GM23248 (cell line): ENCODE data around the gene THOC6. TPM values are rescaled to one million over a fixed set of nuclear protein-coding genes. Genes with fewer than 3 reads are reported as not detected.

Experiments
- DNase-seq: peaks from one replicate; pipeline ENCODE4 v3.0.0-alpha.2; 2015
- H2AFZ ChIP-seq: fragments of 200-600 bp; sonication (generic); 2 replicates; pipeline ENCODE4 v1.6.1; 2016; ENCODE audit warnings: antibody characterized with exemption
- H3F3A ChIP-seq: fragments of 200-600 bp; sonication (generic); 2 replicates; pipeline ENCODE4 v1.6.1; 2016; ENCODE audit warnings: mild to moderate bottlenecking, antibody characterized with exemption, mixed run types; ENCODE audit not compliant: insufficient read depth
- H3K27ac ChIP-seq: fragments of 200-600 bp; sonication (generic); 2 replicates; pipeline ENCODE4 v1.5.1; 2016; ENCODE audit warnings: mild to moderate bottlenecking
- H3K27me3 ChIP-seq: fragments of 200-600 bp; sonication (generic); replicated peaks from 2 replicates; pipeline ENCODE4 v1.6.1; 2016; ENCODE audit warnings: mild to moderate bottlenecking; ENCODE audit not compliant: insufficient read depth
- H3K36me3 ChIP-seq: fragments of 200-600 bp; sonication (generic); 2 replicates; pipeline ENCODE4 v1.6.1; 2016; ENCODE audit warnings: low read depth, mild to moderate bottlenecking
- H3K4me1 ChIP-seq: fragments of 200-600 bp; sonication (generic); 2 replicates; pipeline ENCODE4 v1.6.1; 2016; ENCODE audit warnings: mild to moderate bottlenecking; ENCODE audit not compliant: insufficient read depth
- H3K4me2 ChIP-seq: fragments of 200-600 bp; sonication (generic); one replicate; pipeline ENCODE4 v1.6.1; 2016; ENCODE audit warnings: mild to moderate bottlenecking; ENCODE audit not compliant: unreplicated experiment
- H3K4me3 ChIP-seq: fragments of 200-600 bp; sonication (generic); 2 replicates; pipeline ENCODE4 v1.5.1; 2016; ENCODE audit warnings: mild to moderate bottlenecking
- H3K79me2 ChIP-seq: fragments of 200-600 bp; sonication (generic); 2 replicates; pipeline ENCODE4 v1.6.1; 2016; ENCODE audit warnings: mild to moderate bottlenecking; ENCODE audit not compliant: insufficient read depth
- H3K9ac ChIP-seq: fragments of 200-600 bp; sonication (generic); 2 replicates; pipeline ENCODE4 v1.6.1; 2016; ENCODE audit warnings: mild to moderate bottlenecking
- H3K9me2 ChIP-seq: fragments of 200-600 bp; sonication (generic); 2 replicates; pipeline ENCODE4 v1.6.1; 2016; ENCODE audit warnings: mixed run types, mild to moderate bottlenecking, moderate library complexity; ENCODE audit not compliant: insufficient read depth
- H3K9me3 ChIP-seq: fragments of 200-600 bp; sonication (generic); one replicate; pipeline ENCODE4 v1.6.1; 2017; ENCODE audit warnings: low read depth
- H4K20me1 ChIP-seq: fragments of 200-600 bp; sonication (generic); 2 replicates; pipeline ENCODE4 v1.6.0; 2016; ENCODE audit not compliant: insufficient read depth
- EZH2 ChIP-seq: fragments of 200-600 bp; sonication (generic); IDR thresholded peaks from 2 replicates; pipeline ENCODE4 v1.6.1; 2018; ENCODE audit warnings: antibody characterized with exemption, mild to moderate bottlenecking; ENCODE audit not compliant: insufficient read depth, poor library complexity, severe bottlenecking
- EZH2phosphoT487 ChIP-seq: fragments of 200-600 bp; sonication (generic); IDR thresholded peaks from 2 replicates; pipeline ENCODE4 v1.6.1; 2018; ENCODE audit warnings: antibody characterized with exemption, moderate library complexity, mild to moderate bottlenecking, low read depth; ENCODE audit not compliant: insufficient read depth
- WGBS, 2 experiments: methylation state at CpG; one replicate each; pipeline ENCODE4 v1.1.6; 2015 to 2017; ENCODE audit warnings: low lambda C conversion rate in 2 of 2, low coverage in 1 of 2; ENCODE audit errors: missing lambda C conversion rate in 2 of 2; 5-methylcytosine and 5-hydroxymethylcytosine counted together
- in situ Hi-C: fragments of 300-500 bp; cut with MboI; formaldehyde crosslinking; loops from 2 replicates; pipeline ENCODE4 v1.15.0; 2020
- polyA plus RNA-seq: library from polyadenylated mRNA; unstranded; fragments of >200 nt; fragmentation: Nextera tagmentation; extraction: Ambion mirVana; gene quantifications from 2 replicates; pipeline ENCODE4 v1.2.1, GENCODE V29; 2016
- total RNA-seq: library from RNA; depleted of rRNA; stranded (reverse); fragments of >200 nt; shearing (Covaris generic); gene quantifications from 2 replicates; pipeline ENCODE4 v1.2.3, GENCODE V29; 2014

Gene THOC6
- total and polyA plus RNA-seq, 2 experiments from 2014 or later = 17.7 to 22.4 TPM

- Histone ChIP-seq H3K27me3 (no peaks in the 10 kb centered on the region), H3F3A (no peaks in the 10 kb centered on the region), H2AFZ (no peak overlapping the region), H3K27ac (no peak overlapping the region), H4K20me1 (no peaks in the 10 kb centered on the region), H3K36me3 (no peaks in the 10 kb centered on the region), H3K79me2 (no peaks in the 10 kb centered on the region), H3K4me1 (no peaks in the 10 kb centered on the region), H3K9ac (no peak overlapping the region), H3K9me3 (no peaks in the 10 kb centered on the region), H3K4me2 (no peak overlapping the region), H3K9me2 (no peaks in the 10 kb centered on the region), H3K4me3 (peak overlapping the region; percentile 51; the same call in 1 of the 2 replicates)
- DNase-seq = peak; percentile 99
- WGBS, 2 experiments = 9 to 12% methylated on average over 42 to 51 of the region's 58 CpGs
- in situ Hi-C loops = no loop called here
- TF ChIP-seq EZH2phosphoT487 (no peak), EZH2 (no peak)
These were observed 20.1 kb upstream of the THOC6 start for GRCh38 chr16:3003582-3004270.

GRCh38 chr16:3004319-3004718 lies 19.5 kb upstream of the THOC6 start:
- no peak overlapping the region for H3K4me3 ChIP-seq
- H3K36me3 ChIP-seq = no peaks in the 10 kb centered on the region
- H3F3A ChIP-seq = no peaks in the 10 kb centered on the region
- 1 to 13% methylated on average over 3 to 31 of the region's 67 CpGs for WGBS, 2 experiments
- H3K9me3 ChIP-seq = no peaks in the 10 kb centered on the region
- no peak overlapping the region for H3K27ac ChIP-seq
- H2AFZ ChIP-seq = no peak overlapping the region
- no peak overlapping the region for H3K9ac ChIP-seq
- H3K27me3 ChIP-seq = no peaks in the 10 kb centered on the region
- H4K20me1 ChIP-seq = no peaks in the 10 kb centered on the region
- TF ChIP-seq EZH2 (no peak), EZH2phosphoT487 (no peak)
- DNase-seq = peak; percentile 67
- in situ Hi-C loops = no loop called here
- H3K79me2 ChIP-seq = no peaks in the 10 kb centered on the region
- no peak overlapping the region for H3K4me2 ChIP-seq
- no peaks in the 10 kb centered on the region for H3K9me2 ChIP-seq
- no peaks in the 10 kb centered on the region for H3K4me1 ChIP-seq

GRCh38 chr16:3004781-3005284 lies 19.0 kb upstream of the THOC6 start:
- Histone ChIP-seq H3K27me3 (no peaks in the 10 kb centered on the region), H2AFZ (no peak overlapping the region)
- 14 to 18% methylated on average over 21 to 25 of the region's 25 CpGs for WGBS, 2 experiments

GRCh38 chr16:3007059-3007956 lies 16.5 kb upstream of the THOC6 start:
- H3K4me1 ChIP-seq = no peaks in the 10 kb centered on the region
- in situ Hi-C loops = no loop called here
- H3K4me3 ChIP-seq = no peak overlapping the region
- no peak overlapping the region for H3K4me2 ChIP-seq
- H3K9me3 ChIP-seq = no peaks in the 10 kb centered on the region
- H3K79me2 ChIP-seq = no peaks in the 10 kb centered on the region
- H2AFZ ChIP-seq = no peak overlapping the region
- no peaks in the 10 kb centered on the region for H3F3A ChIP-seq
- H3K27me3 ChIP-seq = peaks cover 9% of the 10 kb centered on the region; the same call in 1 of the 2 replicates
- TF ChIP-seq EZH2phosphoT487 = no peak
- TF ChIP-seq EZH2 = no peak
- H3K9ac ChIP-seq = no peak overlapping the region
- no peak overlapping the region for H3K27ac ChIP-seq
- 62 to 64% methylated on average over 13 of the region's 13 CpGs for WGBS, 2 experiments
- no peaks in the 10 kb centered on the region for H4K20me1 ChIP-seq
- no peaks in the 10 kb centered on the region for H3K36me3 ChIP-seq
- DNase-seq = no peak
- no peaks in the 10 kb centered on the region for H3K9me2 ChIP-seq

More at GRCh38 chr16:3004781-3005284, 19.0 kb upstream of the THOC6 start:
- Histone ChIP-seq H3K4me3 (peak overlapping the region; percentile 54; the same call in 1 of the 2 replicates), H4K20me1 (no peaks in the 10 kb centered on the region), H3K4me2 (no peak overlapping the region), H3K9me2 (no peaks in the 10 kb centered on the region), H3K4me1 (no peaks in the 10 kb centered on the region), H3K79me2 (no peaks in the 10 kb centered on the region), H3F3A (no peaks in the 10 kb centered on the region), H3K9ac (no peak overlapping the region), H3K9me3 (no peaks in the 10 kb centered on the region), H3K27ac (no peak overlapping the region), H3K36me3 (no peaks in the 10 kb centered on the region)
- in situ Hi-C loops = no loop called here
- no peak for TF ChIP-seq EZH2
- TF ChIP-seq EZH2phosphoT487 = no peak
- no peak for DNase-seq
